GM19467 (cell line): ENCODE measurements around the gene RIMKLB.
"Not testable (repeated sequence)": the region's sequence is repeated elsewhere in the genome, so short reads cannot be mapped to it uniquely, and the experiment has no call there.

Experiments used
- ATAC-seq: cut with Tn5 transposase; IDR thresholded peaks from one replicate; pipeline ENCODE4 v1.9.1; 2021; ENCODE audit warnings: mild to moderate bottlenecking, moderate library complexity; ENCODE audit not compliant: unreplicated experiment

The RIMKLB gene

GRCh38 chr12:8816448-8817050 lies 118.8 kb downstream of the RIMKLB start:
- ATAC-seq = no peak

- no peak for ATAC-seq
Observed at GRCh38 chr12:8817856-8818255, 120.1 kb downstream of the RIMKLB start.

GRCh38 chr12:8818526-8818925 lies 120.7 kb downstream of the RIMKLB start:
- ATAC-seq = no peak

- ATAC-seq = no peak
Observed at GRCh38 chr12:8819666-8819980, 121.8 kb downstream of the RIMKLB start.

GRCh38 chr12:8820676-8821407 lies 123.1 kb downstream of the RIMKLB start:
- ATAC-seq = not testable (repeated sequence)

GRCh38 chr12:8821591-8821990 lies 123.8 kb downstream of the RIMKLB start:
- no peak for ATAC-seq

- no peak for ATAC-seq
Observed at GRCh38 chr12:8822298-8822697, 124.5 kb downstream of the RIMKLB start, which contains the start of gene A2ML1. Gene A2ML1 (plus strand): TSS chr12:8822621. CDS start chr12:8822652, 31 bp downstream.

- ATAC-seq = no peak
Observed at GRCh38 chr12:8823565-8824300, 125.9 kb downstream of the RIMKLB start.

- ATAC-seq = no peak
Observed at GRCh38 chr12:8827551-8828256, 129.9 kb downstream of the RIMKLB start.

GRCh38 chr12:8828257-8829124 lies 130.7 kb downstream of the RIMKLB start:
- no peak for ATAC-seq

GRCh38 chr12:8829125-8829518 lies 131.3 kb downstream of the RIMKLB start:
- ATAC-seq = no peak

- no peak for ATAC-seq
Observed at GRCh38 chr12:8829621-8830020, 131.8 kb downstream of the RIMKLB start.

- ATAC-seq = no peak
Observed at GRCh38 chr12:8831116-8831515, 133.3 kb downstream of the RIMKLB start.

- no peak for ATAC-seq
Observed at GRCh38 chr12:8832500-8832899, 134.7 kb downstream of the RIMKLB start.
